HG03066 (cell line): ENCODE data around the gene TOMM7.
"Not testable (repeated sequence)": the region's sequence is repeated elsewhere in the genome, so short reads cannot be mapped to it uniquely, and the experiment has no call there.

Source experiments
- ATAC-seq: cut with Tn5 transposase; IDR thresholded peaks from one replicate; pipeline ENCODE4 v1.9.1; 2021; ENCODE audit warnings: low read depth; ENCODE audit not compliant: unreplicated experiment

The TOMM7 gene

GRCh38 chr7:22854158-22855048, 31.8 kb upstream of the TOMM7 start:
- peak; percentile 74 for ATAC-seq

DNA sequence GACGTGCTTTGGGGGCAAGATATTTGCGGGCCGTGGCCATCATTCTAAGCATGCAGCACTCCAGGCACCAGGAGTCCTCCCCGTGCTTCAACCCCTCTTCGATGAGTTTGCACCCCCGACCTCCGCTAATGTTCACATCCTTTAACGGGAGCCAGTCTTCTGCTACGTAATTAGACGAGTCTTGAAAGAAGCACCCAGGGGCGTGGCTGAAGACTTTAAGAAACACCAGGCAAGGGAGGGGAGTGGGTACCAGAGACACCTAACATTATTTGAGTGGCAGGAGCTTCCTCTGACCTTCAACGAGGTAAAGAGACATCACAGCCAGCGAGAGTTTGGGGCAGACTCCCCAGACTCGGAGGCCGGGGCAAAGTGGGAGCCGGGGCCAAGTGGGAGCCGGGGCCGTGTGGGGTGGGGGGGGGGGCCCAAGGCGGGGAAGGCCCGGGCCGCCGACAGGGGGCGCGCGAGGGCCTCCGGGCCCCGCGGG, 31.1 kb upstream of the TOMM7 start:
- peak; percentile 19 for ATAC-seq

GRCh38 chr7:22853138-22853537, 30.5 kb upstream of the TOMM7 start:
- no peak for ATAC-seq

- no peak for ATAC-seq
Observed at GRCh38 chr7:22851145-22851544, 28.5 kb upstream of the TOMM7 start.

- ATAC-seq, result not testable (repeated sequence)
Observed at GRCh38 chr7:22850394-22850793, 27.7 kb upstream of the TOMM7 start.

- ATAC-seq, result no peak
Observed at GRCh38 chr7:22849662-22850061, 27.0 kb upstream of the TOMM7 start.

GRCh38 chr7:22849172-22849571, 26.5 kb upstream of the TOMM7 start:
- no peak for ATAC-seq

GRCh38 chr7:22846961-22847360, 24.3 kb upstream of the TOMM7 start:
- no peak for ATAC-seq

DNA sequence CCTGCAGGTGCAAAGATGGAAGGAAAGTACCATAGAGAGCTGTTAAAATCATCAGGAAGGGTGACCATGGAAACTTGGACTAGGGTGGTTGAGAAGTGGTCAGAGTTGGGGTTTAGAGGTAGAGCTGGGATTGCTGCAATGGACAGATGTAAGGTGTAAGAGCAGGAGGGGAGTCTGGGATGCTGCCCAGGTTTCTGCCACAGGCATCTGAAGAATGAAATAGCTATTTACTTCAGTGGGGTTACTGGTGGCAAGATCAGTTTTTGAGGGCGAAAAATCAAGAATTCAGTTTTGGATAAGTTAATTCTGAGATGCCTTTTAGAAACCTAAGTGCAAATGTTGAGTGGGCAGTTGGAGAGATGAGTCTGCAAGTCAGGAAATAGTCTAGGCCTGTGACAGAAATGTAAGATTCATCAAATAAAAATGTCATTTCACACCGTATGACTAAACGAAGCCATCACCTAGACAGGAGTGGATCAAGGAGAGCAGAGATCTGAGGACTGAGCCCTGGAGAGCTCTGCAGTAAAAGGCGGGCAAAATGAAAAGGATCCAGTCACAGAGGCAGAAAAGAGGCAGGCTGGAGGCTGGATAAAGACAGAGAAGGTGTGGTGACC, 22.7 kb upstream of the TOMM7 start:
- no peak for ATAC-seq

DNA sequence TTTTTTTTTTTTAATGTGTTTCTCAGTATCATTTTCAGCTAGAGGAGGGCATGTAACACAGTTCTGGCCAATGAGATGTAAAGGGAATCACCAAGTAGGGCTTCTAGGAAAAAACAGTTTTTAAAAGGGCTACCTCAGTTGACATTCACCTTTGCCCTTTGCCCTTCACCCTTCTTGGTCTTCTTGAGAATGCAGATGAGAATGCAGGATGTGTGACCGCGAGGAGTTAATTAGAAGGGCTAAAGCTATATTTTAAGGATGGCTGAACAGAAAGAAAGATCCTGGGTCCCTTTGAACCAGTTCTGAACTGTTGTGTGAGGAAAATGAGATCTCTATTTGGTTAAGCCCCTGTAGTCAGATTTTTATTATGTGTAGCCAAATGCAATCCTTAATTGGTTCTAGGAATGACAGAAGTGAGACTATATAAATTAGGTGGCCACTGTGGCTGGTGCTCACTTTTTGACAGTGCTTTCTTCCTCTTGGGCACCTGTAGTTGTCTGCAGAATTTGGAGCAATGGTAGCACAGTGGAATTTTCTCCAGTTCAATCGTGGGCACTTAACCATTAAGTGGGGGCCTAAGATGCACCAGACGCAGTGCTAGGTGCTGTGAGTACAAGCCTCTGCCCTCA, 21.1 kb upstream of the TOMM7 start:
- ATAC-seq, result no peak

- no peak for ATAC-seq
Observed at GRCh38 chr7:22842973-22843372, 20.3 kb upstream of the TOMM7 start.

GRCh38 chr7:22842383-22842941, 19.8 kb upstream of the TOMM7 start:
- ATAC-seq, result no peak

- no peak for ATAC-seq
Observed at GRCh38 chr7:22841954-22842353, 19.3 kb upstream of the TOMM7 start.

GRCh38 chr7:22837308-22837707, 14.7 kb upstream of the TOMM7 start:
- ATAC-seq, result no peak

- not testable (repeated sequence) for ATAC-seq
Observed at GRCh38 chr7:22836506-22836905, 13.9 kb upstream of the TOMM7 start.

- no peak for ATAC-seq
Observed at GRCh38 chr7:22833957-22834356, 11.3 kb upstream of the TOMM7 start.

GRCh38 chr7:22833113-22833855, 10.6 kb upstream of the TOMM7 start:
- no peak for ATAC-seq

- no peak for ATAC-seq
Observed at GRCh38 chr7:22832401-22832800, 9.8 kb upstream of the TOMM7 start.

DNA sequence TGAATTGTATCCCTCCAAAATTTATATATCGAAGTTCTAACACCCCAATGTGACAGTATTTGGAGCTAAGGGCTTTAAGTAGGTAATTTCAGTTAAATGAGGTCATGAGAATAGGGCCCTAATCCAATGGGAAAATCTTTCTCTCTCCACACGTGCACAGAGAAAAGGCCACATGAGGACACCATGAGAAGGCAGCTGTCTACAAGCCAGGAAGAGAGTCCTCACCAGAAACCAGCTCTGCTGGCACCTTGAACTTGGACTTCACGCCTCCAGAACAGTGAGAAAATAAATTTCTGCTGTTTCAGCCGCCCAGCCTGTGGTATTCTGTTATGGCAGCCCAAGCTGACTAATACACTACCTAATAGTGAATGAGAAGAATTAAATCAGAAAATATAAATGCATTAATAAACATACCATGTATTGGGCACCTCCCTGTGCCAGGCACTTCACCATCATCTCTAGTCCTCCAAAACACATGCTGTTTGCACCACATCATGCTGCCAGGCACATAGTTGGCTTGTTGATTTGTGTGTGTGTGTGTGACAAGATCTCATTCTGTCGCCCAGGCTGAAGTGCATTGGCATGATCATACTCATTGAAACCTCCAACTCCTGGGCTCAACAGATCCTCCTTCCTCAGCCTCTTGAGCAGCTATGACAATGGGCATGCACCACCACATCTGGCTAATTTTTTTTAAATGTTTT, 9.1 kb upstream of the TOMM7 start:
- ATAC-seq, result no peak

- ATAC-seq, result no peak
Observed at GRCh38 chr7:22827563-22827962, 4.9 kb upstream of the TOMM7 start.
